ENCODE data around the gene HDGFL3.

HDGFL3 gene

GRCh38 chr15:83207009-83207659, 489 bp downstream of the HDGFL3 start:
- peak; percentile 53 for DNase-seq (ENCODE audit: low read depth)
- peak; percentile 0 for TF ChIP-seq CTCF (IDR thresholded peaks at IDR 0.05; ENCODE audit: insufficient read depth, low read depth, low read length, missing control alignments)
- peak overlapping the region; percentile 88 for H3K4me3 ChIP-seq (ENCODE audit: low read depth, low read length)

GRCh38 chr15:83206526-83207008, 1.1 kb downstream of the HDGFL3 start:
- TF ChIP-seq CTCF (IDR thresholded peaks at IDR 0.05; ENCODE audit: insufficient read depth, low read depth, low read length, missing control alignments), result no peak
- DNase-seq (ENCODE audit: low read depth), result peak; percentile 28
- peak overlapping the region; percentile 88 for H3K4me3 ChIP-seq (ENCODE audit: low read depth, low read length)

- peak overlapping the region; percentile 88 for H3K4me3 ChIP-seq (ENCODE audit: low read depth, low read length)
- TF ChIP-seq CTCF (IDR thresholded peaks at IDR 0.05; ENCODE audit: insufficient read depth, low read depth, low read length, missing control alignments), result no peak
- DNase-seq (ENCODE audit: low read depth), result peak; percentile 21
Measured at GRCh38 chr15:83205725-83206324, 1.8 kb downstream of the HDGFL3 start.

GRCh38 chr15:83204697-83205096, 2.9 kb downstream of the HDGFL3 start:
- no peak for DNase-seq (ENCODE audit: low read depth)
- no peak for TF ChIP-seq CTCF (IDR thresholded peaks at IDR 0.05; ENCODE audit: insufficient read depth, low read depth, low read length, missing control alignments)
- H3K4me3 ChIP-seq (ENCODE audit: low read depth, low read length), result peak overlapping the region; percentile 0; the same call in 1 of the 2 replicates

GRCh38 chr15:83203543-83203942, 4.1 kb downstream of the HDGFL3 start:
- no peak for TF ChIP-seq CTCF (IDR thresholded peaks at IDR 0.05; ENCODE audit: insufficient read depth, low read depth, low read length, missing control alignments)
- DNase-seq (ENCODE audit: low read depth), result no peak

GRCh38 chr15:83200589-83200988, 7.0 kb downstream of the HDGFL3 start:
- H3K4me3 ChIP-seq (ENCODE audit: low read depth, low read length), result no peak overlapping the region; the same call in 1 of the 2 replicates
- DNase-seq (ENCODE audit: low read depth), result peak; percentile 49
- no peak for TF ChIP-seq CTCF (IDR thresholded peaks at IDR 0.05; ENCODE audit: insufficient read depth, low read depth, low read length, missing control alignments)

More at GRCh38 chr15:83203543-83203942, 4.1 kb downstream of the HDGFL3 start:
- H3K4me3 ChIP-seq (ENCODE audit: low read depth, low read length), result no peak overlapping the region
